GM12874 (cell line): ENCODE results near the gene IFT22.

Experiments used
- TF ChIP-seq, protein P1 (sequence below): IDR thresholded peaks from 2 replicates; pipeline ENCODE4 v1.5.1; 2011; ENCODE audit warnings: low read depth, mild to moderate bottlenecking, control low read depth, low read length, moderate library complexity; ENCODE audit not compliant: insufficient read depth

IFT22 gene

DNA sequence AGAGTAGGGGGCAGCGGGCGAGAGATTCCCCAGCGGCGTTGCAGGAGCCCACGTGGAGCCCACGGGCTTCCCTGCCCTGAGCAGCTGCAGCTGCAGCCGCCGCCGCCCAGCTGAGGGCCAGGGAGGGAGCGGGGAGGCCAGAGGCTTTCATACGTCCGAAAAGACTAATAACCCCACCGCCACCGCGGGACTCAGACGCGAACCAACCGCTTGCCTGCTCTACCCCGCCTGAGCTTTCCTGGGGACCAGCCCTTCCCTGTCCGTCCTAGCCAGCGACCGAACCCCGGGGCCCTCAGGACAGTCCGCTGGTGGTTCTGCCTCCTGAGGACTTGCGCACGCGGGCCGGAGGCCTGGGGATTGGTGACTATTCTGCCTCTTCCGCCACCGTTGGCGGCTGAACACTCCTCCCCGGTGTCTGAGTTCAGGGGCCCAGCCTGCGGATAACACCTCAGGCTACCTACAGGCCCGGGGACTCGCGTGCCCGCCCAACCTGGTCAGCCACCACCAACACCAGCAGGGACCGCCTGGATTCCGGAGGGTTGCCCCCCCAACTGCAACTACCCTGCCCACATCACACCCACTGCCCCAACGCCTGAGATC is 18.4 kb downstream of the IFT22 start:
- TF ChIP-seq, protein P1, sequence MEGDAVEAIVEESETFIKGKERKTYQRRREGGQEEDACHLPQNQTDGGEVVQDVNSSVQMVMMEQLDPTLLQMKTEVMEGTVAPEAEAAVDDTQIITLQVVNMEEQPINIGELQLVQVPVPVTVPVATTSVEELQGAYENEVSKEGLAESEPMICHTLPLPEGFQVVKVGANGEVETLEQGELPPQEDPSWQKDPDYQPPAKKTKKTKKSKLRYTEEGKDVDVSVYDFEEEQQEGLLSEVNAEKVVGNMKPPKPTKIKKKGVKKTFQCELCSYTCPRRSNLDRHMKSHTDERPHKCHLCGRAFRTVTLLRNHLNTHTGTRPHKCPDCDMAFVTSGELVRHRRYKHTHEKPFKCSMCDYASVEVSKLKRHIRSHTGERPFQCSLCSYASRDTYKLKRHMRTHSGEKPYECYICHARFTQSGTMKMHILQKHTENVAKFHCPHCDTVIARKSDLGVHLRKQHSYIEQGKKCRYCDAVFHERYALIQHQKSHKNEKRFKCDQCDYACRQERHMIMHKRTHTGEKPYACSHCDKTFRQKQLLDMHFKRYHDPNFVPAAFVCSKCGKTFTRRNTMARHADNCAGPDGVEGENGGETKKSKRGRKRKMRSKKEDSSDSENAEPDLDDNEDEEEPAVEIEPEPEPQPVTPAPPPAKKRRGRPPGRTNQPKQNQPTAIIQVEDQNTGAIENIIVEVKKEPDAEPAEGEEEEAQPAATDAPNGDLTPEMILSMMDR = no peak

DNA sequence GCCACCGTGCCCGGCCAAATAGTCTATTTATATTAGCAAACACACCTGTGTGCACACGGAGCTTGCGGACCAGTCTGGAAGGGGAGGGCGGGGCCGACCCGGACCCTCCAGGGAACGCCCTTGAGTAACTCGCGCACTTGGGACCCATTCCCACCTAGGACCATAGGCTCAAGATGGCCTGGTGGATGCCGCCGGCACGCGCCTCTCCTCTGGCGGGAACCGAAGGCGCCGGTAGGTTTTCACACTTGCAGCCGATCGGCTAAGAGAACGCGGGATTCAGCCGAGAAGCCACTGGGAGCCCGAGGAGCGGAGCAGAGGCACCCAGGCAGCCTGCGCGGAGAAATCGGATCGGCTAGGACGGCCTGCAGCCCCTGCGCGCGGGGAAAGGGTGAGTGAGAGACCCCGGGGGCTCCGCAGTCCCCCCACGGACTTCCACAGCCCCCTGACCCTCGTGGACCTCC is 18.9 kb downstream of the IFT22 start:
- TF ChIP-seq, protein P1 = no peak

DNA sequence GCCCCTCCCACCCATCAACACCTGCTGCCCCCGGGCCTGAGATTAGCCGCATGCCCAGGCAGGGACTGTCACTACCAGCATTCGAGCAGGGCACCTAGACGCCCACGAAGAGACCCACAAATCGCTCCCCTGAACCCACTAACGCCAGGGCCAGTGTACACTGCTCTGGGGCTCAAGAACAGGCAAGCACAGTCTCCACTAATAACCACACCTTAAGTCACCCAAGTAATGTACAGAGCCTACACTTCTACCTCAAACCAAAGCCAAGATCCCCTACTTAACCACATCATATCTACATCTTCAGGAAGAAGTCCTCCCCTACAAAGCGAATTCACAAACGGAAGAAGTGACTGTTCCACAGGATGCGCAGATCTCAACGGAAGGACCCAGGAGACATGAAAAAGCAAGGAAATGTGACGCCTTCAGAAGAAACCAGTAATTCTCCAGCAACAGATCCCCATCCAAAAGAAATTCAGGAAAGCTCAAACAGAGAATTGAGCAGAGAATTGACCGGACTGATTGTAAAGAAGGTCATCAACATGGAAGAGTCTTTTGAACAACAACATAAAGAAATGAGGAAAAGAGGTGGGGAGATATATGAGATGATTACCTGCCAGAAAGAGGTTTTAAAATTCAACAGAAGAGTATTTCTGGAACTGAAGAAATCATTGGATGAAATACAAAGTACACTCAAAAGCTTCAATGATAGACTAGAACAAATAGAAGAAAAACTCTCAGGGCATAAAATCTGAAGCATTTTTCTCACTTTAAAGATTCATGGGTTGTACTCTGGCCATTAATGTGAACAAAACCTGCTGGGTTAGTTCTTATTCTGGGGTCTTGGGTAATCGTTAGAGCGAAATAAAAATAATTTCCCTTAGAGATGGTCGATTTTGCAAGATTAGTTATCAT is 20.9 kb downstream of the IFT22 start:
- TF ChIP-seq, protein P1 = no peak

DNA sequence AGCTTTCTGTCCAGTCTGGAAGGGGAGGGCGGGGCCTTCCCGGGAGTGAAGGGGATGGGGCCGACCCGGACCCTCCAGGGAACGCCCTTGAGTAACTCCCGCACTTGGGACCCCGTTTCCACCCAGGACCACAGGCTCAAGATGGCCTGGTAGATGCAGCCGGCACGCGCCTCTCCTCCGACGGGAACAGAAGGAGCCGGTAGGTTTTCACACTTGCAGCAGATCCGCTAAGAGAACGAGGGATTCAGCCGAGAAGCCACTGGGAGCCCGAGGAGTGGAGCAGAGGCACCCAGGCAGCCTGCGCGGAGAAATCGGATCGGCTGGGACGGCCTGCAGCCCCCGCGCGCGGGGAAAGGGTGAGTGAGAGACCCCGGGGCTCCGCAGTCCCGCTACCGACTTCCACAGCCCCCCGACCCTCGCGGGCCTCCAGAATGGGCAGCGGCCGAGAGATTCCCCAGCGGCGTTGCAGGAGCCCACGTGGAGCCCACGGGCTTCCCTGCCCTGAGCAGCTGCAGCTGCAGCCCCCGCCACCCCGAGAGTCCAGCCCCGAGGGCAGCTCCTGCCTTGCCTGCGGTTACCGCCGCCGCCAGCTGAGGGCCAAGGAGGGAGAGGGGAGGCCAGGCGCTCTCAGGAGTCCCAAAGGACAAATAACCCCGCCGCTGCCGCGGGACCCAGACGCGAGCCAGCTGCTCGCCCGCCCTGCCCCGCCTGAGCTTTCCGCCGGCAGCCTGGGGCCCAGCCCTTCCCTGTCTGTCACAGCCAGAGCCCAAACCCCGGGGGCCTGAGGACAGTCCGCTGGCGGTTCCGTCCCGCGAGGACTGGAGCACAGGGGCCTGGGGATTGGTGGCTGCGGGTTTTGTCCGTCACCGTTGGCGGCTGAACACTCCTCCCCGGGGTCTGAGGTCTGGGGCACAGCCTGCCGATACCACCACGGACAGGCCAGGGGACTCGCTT is 21.8 kb downstream of the IFT22 start:
- TF ChIP-seq, protein P1 = no peak

DNA sequence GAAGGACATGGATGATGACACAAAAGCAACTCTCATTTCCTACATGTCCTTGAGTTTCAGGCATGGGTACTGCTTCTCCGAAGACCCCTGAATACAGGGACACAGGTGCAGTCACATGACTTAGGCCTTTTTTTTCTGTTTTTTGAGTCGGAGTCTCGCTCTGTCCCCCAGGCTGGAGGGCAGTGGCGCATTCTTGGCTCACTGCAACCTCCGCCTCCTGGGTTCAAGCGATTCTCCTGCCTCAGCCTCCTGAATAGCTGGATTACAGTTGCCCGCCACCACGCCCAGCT is 26.8 kb downstream of the IFT22 start:
- TF ChIP-seq, protein P1 = no peak

DNA sequence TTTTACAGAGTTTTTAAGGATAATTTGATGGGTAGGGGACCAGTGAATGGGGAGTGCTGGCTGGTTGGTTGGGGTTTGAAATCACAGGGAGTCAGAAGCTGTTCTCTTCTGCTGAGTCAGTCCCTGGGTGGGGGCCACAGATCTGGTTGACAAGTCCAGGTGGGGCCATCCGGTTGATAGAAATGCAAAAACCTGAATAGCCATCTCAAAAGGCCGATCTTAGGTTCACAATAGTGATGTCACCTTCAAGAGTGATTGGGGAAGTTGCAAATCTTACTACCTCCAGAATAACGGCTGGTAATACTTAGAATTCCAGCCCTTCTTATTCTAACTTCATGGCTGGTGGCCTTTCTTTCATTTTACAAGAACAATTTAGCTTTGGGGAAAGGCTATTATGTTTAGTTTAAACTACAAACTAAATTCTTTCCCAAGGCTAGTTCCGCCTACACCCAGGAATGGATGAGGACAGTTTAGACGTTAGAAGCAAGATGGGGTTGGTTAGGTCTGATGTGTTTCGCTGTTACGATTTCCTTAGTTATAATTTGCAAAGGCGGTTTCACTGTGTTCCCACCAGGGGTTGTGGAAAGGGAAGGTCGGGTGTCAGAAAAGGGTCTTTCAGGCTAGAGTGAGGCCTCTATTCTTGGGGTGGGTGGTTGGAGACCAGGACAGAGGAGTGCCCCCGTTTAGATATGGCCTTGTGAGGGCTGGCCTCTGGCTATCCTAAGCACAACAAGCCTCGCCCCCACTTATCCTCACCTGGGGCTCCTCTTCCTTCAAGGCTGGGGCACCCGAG is 27.4 kb downstream of the IFT22 start:
- TF ChIP-seq, protein P1 = no peak
